K562 (cell line): ENCODE data around the gene CYSTM1. TPM values are rescaled to one million over a fixed set of nuclear protein-coding genes. Genes with fewer than 3 reads are reported as not detected.
A peak's percentile ranks its signal among the peaks of the same experiment; 100 is the strongest.

ENCODE experiments used
- ATF2 ChIP-seq: sonication (generic); formaldehyde crosslinking; IDR thresholded peaks from 2 replicates; pipeline ENCODE4 v1.8.1; 2022; ENCODE audit warnings: missing genetic modification reagents
- ETS1 ChIP-seq: conservative IDR thresholded peaks from 2 replicates; pipeline ENCODE4 v1.6.1; 2011; ENCODE audit warnings: low read depth, mild to moderate bottlenecking, low read length; ENCODE audit not compliant: control insufficient read depth
- ETS2 ChIP-seq: IDR thresholded peaks from 2 replicates; pipeline ENCODE4 v1.6.1; 2016; ENCODE audit warnings: borderline replicate concordance, missing genetic modification characterization, mild to moderate bottlenecking, moderate library complexity, missing compliant biosample characterization; ENCODE audit not compliant: poor library complexity, severe bottlenecking
- FOSL1 ChIP-seq: fragments of 200-800 bp; sonication (Bioruptor generic); conservative IDR thresholded peaks from 2 replicates; pipeline ENCODE4 v1.6.1; 2016; ENCODE audit warnings: missing genetic modification characterization, missing compliant biosample characterization
- LCOR ChIP-seq: sonication (generic); formaldehyde crosslinking; IDR thresholded peaks from 2 replicates; pipeline ENCODE4 v1.8.0; 2022; ENCODE audit warnings: mild to moderate bottlenecking, missing genetic modification reagents
- MAZ ChIP-seq, 2 experiments: fragments of 450-650 bp in 1 of 2; sonication (generic) in 1 of 2; formaldehyde crosslinking; IDR thresholded peaks in 1 of 2; conservative IDR thresholded peaks in 1 of 2; 2 replicates each; pipeline versions ENCODE4 v1.4.0 to v1.5.0; 2020; ENCODE audit warnings: mild to moderate bottlenecking in 1 of 2, missing genetic modification reagents in 1 of 2
- POLR3G ChIP-seq: IDR thresholded peaks from 2 replicates; pipeline ENCODE4 v1.6.1; 2011; ENCODE audit not compliant: insufficient read length, insufficient replicate concordance; ENCODE audit errors: extremely low read depth
- TAF1 ChIP-seq: IDR thresholded peaks from 2 replicates; pipeline ENCODE4 v1.6.1; 2011; ENCODE audit warnings: mild to moderate bottlenecking, low read length, moderate library complexity; ENCODE audit not compliant: insufficient read depth, control insufficient read depth, severe bottlenecking; ENCODE audit errors: extremely low read depth
- TOE1 ChIP-seq, 2 experiments: fragments of 450-650 bp in 1 of 2; sonication (generic) in 1 of 2; formaldehyde crosslinking in 1 of 2; IDR thresholded peaks; 2 replicates each; pipeline versions ENCODE4 v1.7.1 to v1.8.0; 2016 to 2022; ENCODE audit warnings: borderline replicate concordance in 2 of 2, mild to moderate bottlenecking in 2 of 2, antibody characterized with exemption in 1 of 2, inconsistent platforms in 1 of 2, low read depth in 1 of 2, missing genetic modification reagents in 1 of 2, moderate library complexity in 1 of 2
- ZBTB11 ChIP-seq, 3 experiments: fragments of 200-800 bp in 1 of 3; fragments of 250-450 bp in 1 of 3; fragments of 450-650 bp in 1 of 3; sonication (Bioruptor Pico) in 1 of 3; sonication (Bioruptor generic) in 1 of 3; formaldehyde crosslinking in 1 of 3; IDR thresholded peaks; 2 replicates each; pipeline versions ENCODE4 v1.6.1 to v1.8.0; 2016 to 2022; ENCODE audit warnings: mild to moderate bottlenecking in 2 of 3, missing genetic modification characterization in 2 of 3, missing compliant biosample characterization in 1 of 3, moderate library complexity in 1 of 3
- ZNF143 ChIP-seq: sonication (generic); formaldehyde crosslinking; IDR thresholded peaks from 2 replicates; pipeline ENCODE4 v1.9.0; 2022; ENCODE audit warnings: mild to moderate bottlenecking, missing genetic modification reagents
- ZNF165 ChIP-seq: fragments of 250-450 bp; sonication (Bioruptor Pico); IDR thresholded peaks from 2 replicates; pipeline ENCODE4 v1.4.0; 2020; ENCODE audit warnings: borderline replicate concordance
- ZNF3 ChIP-seq: fragments of 250-450 bp; sonication (Bioruptor Pico); IDR thresholded peaks from 2 replicates; pipeline ENCODE4 v1.5.0; 2021; ENCODE audit warnings: mild to moderate bottlenecking, moderate library complexity
- ZNF586 ChIP-seq: fragments of 450-650 bp; formaldehyde crosslinking; conservative IDR thresholded peaks from 2 replicates; pipeline ENCODE4 v1.4.0; 2020; ENCODE audit warnings: mild to moderate bottlenecking, moderate library complexity
- ZNF644 ChIP-seq: fragments of 200-800 bp; sonication (Bioruptor generic); IDR thresholded peaks from 2 replicates; pipeline ENCODE4 v1.6.1; 2016; ENCODE audit warnings: low read depth, missing genetic modification characterization, missing compliant biosample characterization
- polyA plus RNA-seq, 8 experiments: library from polyadenylated mRNA; depleted of rRNA in 4 of 8; stranded (reverse) in 5 of 8; unstranded in 3 of 8; fragments of >200 nt; fragmentation: Nextera tagmentation in 2 of 8; fragmentation: Illumina TruSeq in 1 of 8; extraction: Ambion mirVana in 2 of 8; extraction: Trizol in 1 of 8; gene quantifications; 2 replicates each; pipeline versions ENCODE4 v1.2.1 to v1.2.3, GENCODE V29; 2011 to 2014; ENCODE audit warnings: inconsistent platforms in 1 of 8, missing spikeins in 1 of 8
- total RNA-seq, 7 experiments: library from RNA; depleted of rRNA in 6 of 7; stranded (reverse); fragments of >200 nt in 6 of 7; fragmentation: Illumina TruSeq in 2 of 7; extraction: Trizol in 2 of 7; gene quantifications; 2 replicates each; pipeline versions ENCODE4 v1.2.1 to v1.2.3, GENCODE V29; 2011 to 2021; ENCODE audit warnings: low replicate concordance in 1 of 7
- TF ChIP-seq, protein P1 (sequence below), 2 experiments: fragments of 450-650 bp in 1 of 2; sonication (generic) in 1 of 2; formaldehyde crosslinking in 1 of 2; IDR thresholded peaks in 1 of 2; conservative IDR thresholded peaks in 1 of 2; 2 replicates each; pipeline versions ENCODE4 v1.6.1 to v1.8.1; 2016 to 2023; ENCODE audit warnings: mild to moderate bottlenecking in 2 of 2, moderate library complexity in 2 of 2, inconsistent platforms in 1 of 2, missing genetic modification reagents in 1 of 2
- TF ChIP-seq, protein P2 (sequence below): fragments of 250-450 bp; sonication (Bioruptor Pico); IDR thresholded peaks from 2 replicates; pipeline ENCODE4 v1.6.1; 2021; ENCODE audit warnings: mild to moderate bottlenecking

Gene CYSTM1
- total and polyA plus RNA-seq, 9 of the 15 experiments (the other 6 are each of a cell fraction or from before 2014, with no cell fraction given), result 76.1 to 422 (median 108) TPM

DNA sequence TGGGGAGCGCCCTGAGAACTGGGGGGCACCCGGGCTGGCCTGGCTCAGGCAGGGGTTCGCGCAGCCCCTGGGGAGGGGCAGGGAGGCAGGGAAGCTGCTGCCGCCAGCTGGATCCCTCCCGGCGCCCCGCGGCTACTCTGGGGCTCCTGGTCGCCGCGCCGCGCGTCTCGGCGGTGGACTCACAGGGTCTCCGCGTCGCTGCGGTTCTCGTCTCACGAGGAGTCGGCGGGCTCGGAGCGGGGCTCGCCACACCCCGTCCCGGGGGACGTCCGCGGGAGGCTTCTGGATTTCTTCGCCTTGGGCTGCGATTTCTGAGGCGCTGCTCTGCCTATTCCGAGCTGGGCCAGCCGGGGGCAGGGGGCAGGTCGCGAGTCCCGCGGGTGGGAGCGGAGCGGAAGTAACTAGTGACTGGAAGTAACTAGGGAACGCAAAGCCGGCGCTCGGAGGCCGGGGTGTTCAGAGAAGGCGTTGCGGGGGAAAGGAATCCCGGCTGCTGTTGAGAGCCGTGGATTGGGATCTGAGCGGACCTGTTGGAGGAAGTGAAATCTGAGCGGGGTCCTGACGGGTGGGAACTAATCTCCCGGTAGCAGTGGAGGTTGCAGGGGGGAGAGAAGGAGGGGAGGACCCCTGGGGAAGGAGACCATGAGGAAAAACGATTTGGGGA is 511 bp downstream of the CYSTM1 start (continued):
- TF ChIP-seq MAZ (CRISPR knock-in tag; conservative IDR thresholded peaks at IDR 0.05 in 1 of 2, IDR thresholded peaks at IDR 0.05 in 1 of 2), result peak; percentile 68 to 70
- TF ChIP-seq POLR3G, result no peak
- TF ChIP-seq, protein P1, sequence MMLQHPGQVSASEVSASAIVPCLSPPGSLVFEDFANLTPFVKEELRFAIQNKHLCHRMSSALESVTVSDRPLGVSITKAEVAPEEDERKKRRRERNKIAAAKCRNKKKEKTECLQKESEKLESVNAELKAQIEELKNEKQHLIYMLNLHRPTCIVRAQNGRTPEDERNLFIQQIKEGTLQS (IDR thresholded peaks at IDR 0.05), result no peak
- TF ChIP-seq, protein P1 (CRISPR knock-in tag; conservative IDR thresholded peaks at IDR 0.05), result no peak
- TF ChIP-seq ZBTB11 (CRISPR knock-in tag; IDR thresholded peaks at IDR 0.05), result peak in 2 of 3 experiments; percentile 76 to 96; a peak in 4 of 6 replicates
- no peak for TF ChIP-seq ZNF644 (tag)
- TF ChIP-seq ATF2 (CRISPR knock-in tag), result 0 out of 2 replicates have a peak, but pooled peaks have one; percentile 72
- peak; percentile 57 for TF ChIP-seq TAF1
- peak; percentile 8; the same call in 1 of the 2 replicates for TF ChIP-seq FOSL1 (tag)
- TF ChIP-seq ETS1, result no peak
- no peak for TF ChIP-seq LCOR (CRISPR knock-in tag)
- no peak for TF ChIP-seq ZNF165 (CRISPR knock-in tag)
- no peak for TF ChIP-seq ZNF143 (CRISPR knock-in tag)
- TF ChIP-seq, protein P2, sequence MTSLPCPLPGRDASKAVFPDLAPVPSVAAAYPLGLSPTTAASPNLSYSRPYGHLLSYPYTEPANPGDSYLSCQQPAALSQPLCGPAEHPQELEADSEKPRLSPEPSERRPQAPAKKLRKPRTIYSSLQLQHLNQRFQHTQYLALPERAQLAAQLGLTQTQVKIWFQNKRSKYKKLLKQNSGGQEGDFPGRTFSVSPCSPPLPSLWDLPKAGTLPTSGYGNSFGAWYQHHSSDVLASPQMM (CRISPR knock-in tag), result no peak
- no peak for TF ChIP-seq ZNF586 (CRISPR knock-in tag)
- TF ChIP-seq TOE1 (IDR thresholded peaks at IDR 0.05; ENCODE audit: borderline replicate concordance), result peak; percentile 43; the same call in 1 of the 2 replicates
- TF ChIP-seq TOE1 (CRISPR knock-in tag; IDR thresholded peaks at IDR 0.05; ENCODE audit: borderline replicate concordance, low read depth), result no peak
- no peak for TF ChIP-seq ETS2 (tag)
- TF ChIP-seq ZNF3 (CRISPR knock-in tag), result no peak
